Left lung (tissue), 10 donors: Measurements from ENCODE around the gene PLPPR4. TPM values are rescaled to one million over a fixed set of nuclear protein-coding genes. Genes with fewer than 3 reads are reported as not detected.

Source experiments
- ATAC-seq: fragments of 200-7000 bp; cut with Tn5 transposase; one replicate; pipeline ENCODE4 v1.9.1; 2020; ENCODE audit warnings: moderate library complexity
- DNase-seq, 4 donors: peaks; one replicate each; pipeline ENCODE4 v3.0.0-alpha.2; 2013 to 2020
- H3K27ac ChIP-seq, 2 donors: fragments of 200-600 bp; sonication (generic) in 1 of 2; one replicate each; pipeline versions ENCODE4 v1.5.0 to v1.8.0; 2020 to 2021
- H3K27me3 ChIP-seq, 2 donors: fragments of 200-600 bp; sonication (generic) in 1 of 2; one replicate each; pipeline versions ENCODE4 v1.5.0 to v1.8.0; 2020 to 2021
- H3K36me3 ChIP-seq, 2 donors: fragments of 200-600 bp; sonication (generic) in 1 of 2; one replicate each; pipeline versions ENCODE4 v1.5.0 to v1.8.0; 2020 to 2021
- H3K4me1 ChIP-seq, 2 donors: fragments of 200-600 bp; one replicate each; pipeline ENCODE4 v1.8.0; 2021
- H3K4me3 ChIP-seq, 2 donors: fragments of 200-600 bp; sonication (generic) in 1 of 2; one replicate each; pipeline versions ENCODE4 v1.5.0 to v1.8.0; 2020 to 2021; ENCODE audit warnings: mild to moderate bottlenecking in 1 of 2
- H3K9me3 ChIP-seq, 2 donors: fragments of 200-600 bp; sonication (generic) in 1 of 2; one replicate each; pipeline versions ENCODE4 v1.5.0 to v1.8.0; 2020 to 2021
- CTCF ChIP-seq, 2 donors: fragments of 200-600 bp; sonication (generic) in 1 of 2; IDR thresholded peaks; one replicate each; pipeline versions ENCODE4 v1.5.0 to v1.8.0; 2021; ENCODE audit warnings: antibody characterized with exemption in 2 of 2
- intact Hi-C, 2 donors: fragments of 100-400 bp; cut with DNase I; formaldehyde crosslinking; loops; one replicate each; pipeline versions ENCODE4 v1.11.2 to v1.14.2; 2022
- polyA plus RNA-seq, 6 donors: library from polyadenylated mRNA; unstranded; fragments of 120-200 nt; gene quantifications; one replicate each; pipeline ENCODE4 v1.2.1, GENCODE V29; 2013; ENCODE audit not compliant: insufficient read length in 6 of 6
- total RNA-seq, 2 donors: library from RNA; stranded (reverse); fragmentation: NEBNext Ultra II Directional; extraction: Animal tissue kit (Norgen Biotek cat#: 25700); gene quantifications; one replicate each; pipeline ENCODE4 v1.2.1, GENCODE V29; 2021
- donor health status: DM: no; HTN: yes; CAD: no.
- donor health status: DM: no; HTN: no; CAD: no.

PLPPR4 gene
- total and polyA plus RNA-seq, 8 donors, result 2.5 to 49.1 (median 39.7) TPM

- H3K36me3 ChIP-seq, result no peaks in the 10 kb centered on the region
- no peak overlapping the region for H3K27ac ChIP-seq
- intact Hi-C loops, result no loop called here
- no peaks in the 10 kb centered on the region for H3K4me1 ChIP-seq
- no peak for DNase-seq
- no peak overlapping the region for H3K4me3 ChIP-seq
- no peak for ATAC-seq
- no peaks in the 10 kb centered on the region for H3K9me3 ChIP-seq
- H3K27me3 ChIP-seq, result no peaks in the 10 kb centered on the region
- no peak for TF ChIP-seq CTCF (IDR thresholded peaks at IDR 0.05)
These were observed 63.9 kb downstream of the PLPPR4 start for GRCh38 chr1:99328171-99328570.

DNA sequence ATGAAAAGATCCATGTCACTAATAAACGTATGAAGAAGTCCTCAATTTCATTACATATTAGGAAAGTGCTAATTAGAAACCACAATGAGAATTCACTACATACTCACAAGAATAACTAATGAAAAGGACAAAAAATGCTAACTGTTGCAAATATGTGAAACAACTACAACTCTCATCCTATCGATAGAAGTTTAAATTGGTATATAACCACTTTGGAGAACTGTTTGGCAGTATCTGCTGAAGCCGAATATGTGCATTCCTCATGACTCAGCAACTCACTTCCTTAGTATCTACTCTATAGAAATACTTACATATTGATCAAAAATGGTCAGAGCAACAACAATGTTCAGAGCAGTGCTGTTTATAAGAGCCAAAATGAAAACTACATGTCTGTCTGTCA, 66.8 kb downstream of the PLPPR4 start:
- no peak for ATAC-seq
- H3K9me3 ChIP-seq, result no peaks in the 10 kb centered on the region
- DNase-seq, result no peak
- no peak for TF ChIP-seq CTCF (IDR thresholded peaks at IDR 0.05)
- H3K4me1 ChIP-seq, result no peaks in the 10 kb centered on the region
- no peaks in the 10 kb centered on the region for H3K27me3 ChIP-seq
- no peak overlapping the region for H3K27ac ChIP-seq
- no peaks in the 10 kb centered on the region for H3K36me3 ChIP-seq
- H3K4me3 ChIP-seq, result no peak overlapping the region
- intact Hi-C loops, result no loop called here

DNA sequence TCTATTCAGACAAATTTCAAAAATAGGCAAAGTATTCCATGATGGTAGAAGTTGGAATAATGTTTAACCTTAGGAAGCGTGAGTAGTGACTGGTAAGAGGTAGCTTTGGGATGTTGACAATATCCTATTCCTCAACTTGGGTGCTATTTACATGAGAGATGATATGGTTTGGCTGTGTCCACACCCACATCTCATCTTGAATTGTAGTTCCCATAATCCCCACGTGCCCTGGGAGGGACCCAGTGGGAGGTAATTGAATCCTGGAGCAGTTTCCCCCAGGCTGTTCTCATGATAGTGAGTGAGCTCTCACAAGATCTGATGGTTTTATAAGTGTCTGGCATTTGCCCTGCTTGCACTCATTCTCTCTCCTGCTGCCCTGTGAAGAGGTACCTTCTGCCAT, 67.3 kb downstream of the PLPPR4 start:
- intact Hi-C loops, result no loop called here
- H3K27ac ChIP-seq, result no peak overlapping the region
- no peak for ATAC-seq
- H3K27me3 ChIP-seq, result no peaks in the 10 kb centered on the region
- H3K4me3 ChIP-seq, result no peak overlapping the region
- no peaks in the 10 kb centered on the region for H3K9me3 ChIP-seq
- no peaks in the 10 kb centered on the region for H3K4me1 ChIP-seq
- no peak for DNase-seq
- TF ChIP-seq CTCF (IDR thresholded peaks at IDR 0.05), result no peak
- H3K36me3 ChIP-seq, result no peaks in the 10 kb centered on the region

- no peaks in the 10 kb centered on the region for H3K9me3 ChIP-seq
- no peak for DNase-seq
- H3K4me1 ChIP-seq, result no peaks in the 10 kb centered on the region
- H3K36me3 ChIP-seq, result no peaks in the 10 kb centered on the region
- no peak overlapping the region for H3K27ac ChIP-seq
- no peak for TF ChIP-seq CTCF (IDR thresholded peaks at IDR 0.05)
- no peak for ATAC-seq
- H3K27me3 ChIP-seq, result no peaks in the 10 kb centered on the region
- intact Hi-C loops, result no loop called here
- H3K4me3 ChIP-seq, result no peak overlapping the region
These were observed 68.3 kb downstream of the PLPPR4 start for GRCh38 chr1:99332561-99332960.

- intact Hi-C loops, result no loop called here
- ATAC-seq, result no peak
- Histone ChIP-seq H3K4me1 (no peaks in the 10 kb centered on the region), H3K4me3 (no peak overlapping the region), H3K27me3 (no peaks in the 10 kb centered on the region), H3K36me3 (no peaks in the 10 kb centered on the region), H3K9me3 (no peaks in the 10 kb centered on the region), H3K27ac (no peak overlapping the region)
- no peak for DNase-seq
- TF ChIP-seq CTCF (IDR thresholded peaks at IDR 0.05), result no peak
These were observed 70.7 kb downstream of the PLPPR4 start for GRCh38 chr1:99334991-99335390.
